ENCODE measurements around the gene RRP15.

DNA sequence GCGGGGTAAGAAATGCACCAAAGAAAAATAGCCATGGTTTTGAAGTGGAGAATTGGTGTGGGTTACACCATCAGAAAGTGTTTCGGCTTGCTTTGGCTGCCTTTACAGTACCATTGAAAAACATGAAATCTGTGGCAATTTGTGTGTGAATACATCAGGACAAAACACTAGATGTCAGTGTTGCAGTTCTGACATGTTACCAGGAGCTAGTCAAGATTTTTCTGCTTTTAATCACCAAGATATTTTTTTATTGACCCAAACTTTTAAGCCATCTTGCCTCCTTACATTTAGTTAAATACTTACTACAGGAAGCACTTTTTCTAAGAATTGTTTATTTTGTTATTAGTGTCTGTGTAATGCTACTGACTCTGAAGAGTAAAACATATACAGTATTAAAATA is 14.3 kb downstream of the RRP15 start:
- TF ChIP-seq SIN3A (IDR thresholded peaks at IDR 0.05; ENCODE audit: borderline replicate concordance, insufficient read depth, low read length) (no peak), FOXP2 (optimal IDR thresholded peaks at IDR 0.05; ENCODE audit: borderline replicate concordance, extremely low read depth, extremely low read length, insufficient read depth) (no peak)
- TF ChIP-seq, protein P1, sequence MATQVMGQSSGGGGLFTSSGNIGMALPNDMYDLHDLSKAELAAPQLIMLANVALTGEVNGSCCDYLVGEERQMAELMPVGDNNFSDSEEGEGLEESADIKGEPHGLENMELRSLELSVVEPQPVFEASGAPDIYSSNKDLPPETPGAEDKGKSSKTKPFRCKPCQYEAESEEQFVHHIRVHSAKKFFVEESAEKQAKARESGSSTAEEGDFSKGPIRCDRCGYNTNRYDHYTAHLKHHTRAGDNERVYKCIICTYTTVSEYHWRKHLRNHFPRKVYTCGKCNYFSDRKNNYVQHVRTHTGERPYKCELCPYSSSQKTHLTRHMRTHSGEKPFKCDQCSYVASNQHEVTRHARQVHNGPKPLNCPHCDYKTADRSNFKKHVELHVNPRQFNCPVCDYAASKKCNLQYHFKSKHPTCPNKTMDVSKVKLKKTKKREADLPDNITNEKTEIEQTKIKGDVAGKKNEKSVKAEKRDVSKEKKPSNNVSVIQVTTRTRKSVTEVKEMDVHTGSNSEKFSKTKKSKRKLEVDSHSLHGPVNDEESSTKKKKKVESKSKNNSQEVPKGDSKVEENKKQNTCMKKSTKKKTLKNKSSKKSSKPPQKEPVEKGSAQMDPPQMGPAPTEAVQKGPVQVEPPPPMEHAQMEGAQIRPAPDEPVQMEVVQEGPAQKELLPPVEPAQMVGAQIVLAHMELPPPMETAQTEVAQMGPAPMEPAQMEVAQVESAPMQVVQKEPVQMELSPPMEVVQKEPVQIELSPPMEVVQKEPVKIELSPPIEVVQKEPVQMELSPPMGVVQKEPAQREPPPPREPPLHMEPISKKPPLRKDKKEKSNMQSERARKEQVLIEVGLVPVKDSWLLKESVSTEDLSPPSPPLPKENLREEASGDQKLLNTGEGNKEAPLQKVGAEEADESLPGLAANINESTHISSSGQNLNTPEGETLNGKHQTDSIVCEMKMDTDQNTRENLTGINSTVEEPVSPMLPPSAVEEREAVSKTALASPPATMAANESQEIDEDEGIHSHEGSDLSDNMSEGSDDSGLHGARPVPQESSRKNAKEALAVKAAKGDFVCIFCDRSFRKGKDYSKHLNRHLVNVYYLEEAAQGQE (IDR thresholded peaks at IDR 0.05; ENCODE audit: insufficient read depth in 1 of 2, low read depth in 2 of 2, low read length in 2 of 2): no peak

Measured in PFSK-1 (cell line).